HepG2 (cell line): ENCODE data around the gene UBE2G2. TPM values are rescaled to one million over a fixed set of nuclear protein-coding genes. Genes with fewer than 3 reads are reported as not detected.

Experiments used
- ASH2L ChIP-seq: fragments of 300-600, 200-600 bp; sonication (generic); IDR thresholded peaks from 2 replicates; pipeline ENCODE4 v1.7.0; 2017; ENCODE audit warnings: low read depth, mild to moderate bottlenecking, moderate library complexity, mixed read lengths, low read length; ENCODE audit not compliant: insufficient read length
- ATAD3A ChIP-seq: sonication (generic); formaldehyde crosslinking; IDR thresholded peaks from 2 replicates; pipeline ENCODE4 v1.4.0; 2020; ENCODE audit warnings: missing genetic modification reagents
- ATF1 ChIP-seq: IDR thresholded peaks from 2 replicates; pipeline ENCODE4 v1.6.1; 2016; ENCODE audit warnings: mild to moderate bottlenecking, control low read depth
- BCLAF1 ChIP-seq: fragments of 450-650 bp; IDR thresholded peaks from 2 replicates; pipeline ENCODE4 v1.6.1; 2017; ENCODE audit warnings: mild to moderate bottlenecking
- CEBPZ ChIP-seq: IDR thresholded peaks from 2 replicates; pipeline ENCODE4 v1.6.1; 2012; ENCODE audit warnings: low read length, improper control_type of control experiment
- DMAP1 ChIP-seq: IDR thresholded peaks from 2 replicates; pipeline ENCODE4 v1.6.1; 2016
- MEIS2 ChIP-seq: sonication (generic); formaldehyde crosslinking; IDR thresholded peaks from 2 replicates; pipeline ENCODE4 v1.9.0; 2021; ENCODE audit warnings: mild to moderate bottlenecking, missing genetic modification reagents
- MTF1 ChIP-seq: sonication (generic); formaldehyde crosslinking; IDR thresholded peaks from 2 replicates; pipeline ENCODE4 v1.5.0; 2020; ENCODE audit warnings: missing genetic modification reagents
- RAD21 ChIP-seq: fragments of 450-650 bp; formaldehyde crosslinking; IDR thresholded peaks from 2 replicates; pipeline ENCODE4 v1.5.0; 2020; ENCODE audit warnings: mild to moderate bottlenecking
- RARG ChIP-seq: sonication (generic); formaldehyde crosslinking; IDR thresholded peaks from 2 replicates; pipeline ENCODE4 v1.4.0; 2020; ENCODE audit warnings: low read depth, mild to moderate bottlenecking, missing genetic modification reagents
- SRF ChIP-seq: IDR thresholded peaks from 2 replicates; pipeline ENCODE4 v1.6.1; 2011; ENCODE audit warnings: mild to moderate bottlenecking, low read depth, low read length, moderate library complexity
- ZBTB44 ChIP-seq: sonication (generic); formaldehyde crosslinking; IDR thresholded peaks from 2 replicates; pipeline ENCODE4 v1.4.0; 2020; ENCODE audit warnings: missing genetic modification reagents
- ZBTB49 ChIP-seq: sonication (generic); formaldehyde crosslinking; IDR thresholded peaks from 2 replicates; pipeline ENCODE4 v1.4.0; 2020; ENCODE audit warnings: missing genetic modification reagents, borderline replicate concordance
- ZEB1 ChIP-seq: IDR thresholded peaks from 2 replicates; pipeline ENCODE4 v1.6.1; 2012; ENCODE audit warnings: mild to moderate bottlenecking, low read depth, inconsistent platforms; ENCODE audit not compliant: insufficient replicate concordance
- ZKSCAN5 ChIP-seq: sonication (generic); formaldehyde crosslinking; IDR thresholded peaks from 2 replicates; pipeline ENCODE4 v1.5.1; 2020; ENCODE audit warnings: mild to moderate bottlenecking, missing genetic modification reagents
- ZNF225 ChIP-seq: sonication (generic); formaldehyde crosslinking; IDR thresholded peaks from 2 replicates; pipeline ENCODE4 v1.4.0; 2020; ENCODE audit warnings: mild to moderate bottlenecking, missing genetic modification reagents
- ZNF333 ChIP-seq: sonication (generic); formaldehyde crosslinking; IDR thresholded peaks from 2 replicates; pipeline ENCODE4 v1.4.0; 2020; ENCODE audit warnings: mild to moderate bottlenecking, missing genetic modification reagents, borderline replicate concordance
- ZNF510 ChIP-seq: sonication (generic); formaldehyde crosslinking; IDR thresholded peaks from 2 replicates; pipeline ENCODE4 v1.4.0; 2020; ENCODE audit warnings: low read depth, mild to moderate bottlenecking, missing genetic modification reagents
- ZNF557 ChIP-seq: sonication (generic); formaldehyde crosslinking; IDR thresholded peaks from 2 replicates; pipeline ENCODE4 v1.4.0; 2020; ENCODE audit warnings: missing genetic modification reagents
- ZNF7 ChIP-seq: IDR thresholded peaks from 2 replicates; pipeline ENCODE4 v1.6.1; 2016; ENCODE audit warnings: missing biosample characterization, missing genetic modification reagents
- ZNF816 ChIP-seq: sonication (generic); formaldehyde crosslinking; IDR thresholded peaks from 2 replicates; pipeline ENCODE4 v1.8.0; 2022; ENCODE audit warnings: missing genetic modification reagents, mild to moderate bottlenecking, borderline replicate concordance
- polyA plus RNA-seq, 8 experiments: library from polyadenylated mRNA; depleted of rRNA in 3 of 8; stranded (reverse) in 7 of 8; unstranded in 1 of 8; fragments of >200 nt; fragmentation: Illumina TruSeq in 4 of 8; extraction: Trizol in 4 of 8; gene quantifications; 2 replicates each; pipeline versions ENCODE4 v1.2.1 to v1.2.3, GENCODE V29; 2011 to 2016; ENCODE audit warnings: low read depth in 4 of 8, missing spikeins in 1 of 8, mixed read lengths in 1 of 8; ENCODE audit not compliant: insufficient read depth in 1 of 8
- total RNA-seq, 5 experiments: library from RNA; depleted of rRNA; stranded (reverse); fragments of >200 nt; fragmentation: Illumina TruSeq; extraction: Trizol; gene quantifications; 2 replicates each; pipeline ENCODE4 v1.2.3, GENCODE V29; 2016; ENCODE audit warnings: low read depth in 1 of 5
- TF ChIP-seq, protein P1 (sequence below): IDR thresholded peaks from 2 replicates; pipeline ENCODE4 v1.6.1; 2016; ENCODE audit warnings: missing genetic modification reagents, missing compliant biosample characterization

UBE2G2 gene
- total and polyA plus RNA-seq, 2 of the 13 experiments (the other 11 are each of a cell fraction or from before 2014, with no cell fraction given): 55.4 to 92.0 TPM

- TF ChIP-seq DMAP1 (no peak), SRF (no peak), ZNF557 (CRISPR knock-in tag) (no peak), ATF1 (CRISPR knock-in tag) (no peak), ZNF7 (CRISPR knock-in tag) (no peak), MEIS2 (CRISPR knock-in tag) (no peak), ASH2L (no peak), ZEB1 (no peak), MTF1 (no peak), ZNF816 (CRISPR knock-in tag) (no peak), ZNF225 (CRISPR knock-in tag) (no peak), RARG (no peak), BCLAF1 (no peak), ZBTB49 (CRISPR knock-in tag) (no peak), ZNF333 (no peak), ZKSCAN5 (CRISPR knock-in tag) (no peak), ZBTB44 (CRISPR knock-in tag) (no peak), ZNF510 (CRISPR knock-in tag) (no peak), CEBPZ (no peak), RAD21 (CRISPR knock-in tag) (no peak), ATAD3A (CRISPR knock-in tag) (no peak)
- TF ChIP-seq, protein P1, sequence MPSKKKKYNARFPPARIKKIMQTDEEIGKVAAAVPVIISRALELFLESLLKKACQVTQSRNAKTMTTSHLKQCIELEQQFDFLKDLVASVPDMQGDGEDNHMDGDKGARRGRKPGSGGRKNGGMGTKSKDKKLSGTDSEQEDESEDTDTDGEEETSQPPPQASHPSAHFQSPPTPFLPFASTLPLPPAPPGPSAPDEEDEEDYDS: 0 out of 2 replicates have a peak, but pooled peaks have one; percentile 15
Measured at GRCh38 chr21:44778499-44778911, 23.1 kb downstream of the UBE2G2 start (continued).
